LNCAP (cell line): ENCODE measurements around the gene SPATC1L.

Experiments used
- TF ChIP-seq, protein P1 (sequence below): fragments of 450-650 bp; IDR thresholded peaks from 2 replicates; pipeline ENCODE4 v1.5.1; 2017; ENCODE audit warnings: mild to moderate bottlenecking

The SPATC1L gene

DNA sequence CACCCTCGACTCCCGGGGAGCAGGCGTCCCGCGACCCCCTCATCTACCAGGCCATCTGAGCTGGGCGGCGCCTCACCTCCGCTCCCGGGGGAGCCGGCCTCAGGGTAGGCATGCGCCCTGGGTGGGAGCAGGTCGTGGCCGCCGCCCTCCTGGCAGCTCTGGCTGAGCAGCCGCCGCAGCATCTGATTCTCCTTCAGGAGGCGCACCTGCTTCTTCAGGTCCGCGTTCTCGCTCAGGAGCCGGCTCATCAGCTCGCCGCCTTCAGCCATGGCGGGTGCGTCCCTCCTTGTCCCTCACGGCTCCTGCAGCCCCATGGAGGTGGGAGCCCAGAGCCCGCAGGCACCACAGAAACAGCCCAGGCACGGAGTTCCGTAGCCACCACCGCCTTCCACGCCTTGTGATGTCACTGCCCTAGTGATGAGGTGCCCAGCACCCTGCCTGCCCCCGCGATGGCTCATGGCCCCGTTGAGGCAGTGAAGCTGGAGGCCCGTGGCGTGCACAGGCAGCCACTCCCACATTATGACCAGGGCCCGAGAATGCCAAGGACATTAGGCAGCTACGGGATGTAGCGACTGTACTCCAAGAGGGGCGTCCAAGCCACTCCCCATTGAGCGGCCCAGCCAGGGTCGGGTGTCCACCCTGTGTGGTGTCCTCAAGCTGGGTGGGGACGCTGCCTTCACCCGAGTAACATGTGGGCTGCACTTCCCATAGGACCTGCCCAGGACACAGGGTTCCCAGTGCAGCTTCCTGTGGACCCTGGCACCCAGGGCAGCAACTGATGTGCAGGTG is 1.5 kb downstream of the SPATC1L start:
- TF ChIP-seq, protein P1, sequence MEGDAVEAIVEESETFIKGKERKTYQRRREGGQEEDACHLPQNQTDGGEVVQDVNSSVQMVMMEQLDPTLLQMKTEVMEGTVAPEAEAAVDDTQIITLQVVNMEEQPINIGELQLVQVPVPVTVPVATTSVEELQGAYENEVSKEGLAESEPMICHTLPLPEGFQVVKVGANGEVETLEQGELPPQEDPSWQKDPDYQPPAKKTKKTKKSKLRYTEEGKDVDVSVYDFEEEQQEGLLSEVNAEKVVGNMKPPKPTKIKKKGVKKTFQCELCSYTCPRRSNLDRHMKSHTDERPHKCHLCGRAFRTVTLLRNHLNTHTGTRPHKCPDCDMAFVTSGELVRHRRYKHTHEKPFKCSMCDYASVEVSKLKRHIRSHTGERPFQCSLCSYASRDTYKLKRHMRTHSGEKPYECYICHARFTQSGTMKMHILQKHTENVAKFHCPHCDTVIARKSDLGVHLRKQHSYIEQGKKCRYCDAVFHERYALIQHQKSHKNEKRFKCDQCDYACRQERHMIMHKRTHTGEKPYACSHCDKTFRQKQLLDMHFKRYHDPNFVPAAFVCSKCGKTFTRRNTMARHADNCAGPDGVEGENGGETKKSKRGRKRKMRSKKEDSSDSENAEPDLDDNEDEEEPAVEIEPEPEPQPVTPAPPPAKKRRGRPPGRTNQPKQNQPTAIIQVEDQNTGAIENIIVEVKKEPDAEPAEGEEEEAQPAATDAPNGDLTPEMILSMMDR: no peak

GRCh38 chr21:46181953-46182547 is 2.2 kb downstream of the SPATC1L start:
- TF ChIP-seq, protein P1: no peak

DNA sequence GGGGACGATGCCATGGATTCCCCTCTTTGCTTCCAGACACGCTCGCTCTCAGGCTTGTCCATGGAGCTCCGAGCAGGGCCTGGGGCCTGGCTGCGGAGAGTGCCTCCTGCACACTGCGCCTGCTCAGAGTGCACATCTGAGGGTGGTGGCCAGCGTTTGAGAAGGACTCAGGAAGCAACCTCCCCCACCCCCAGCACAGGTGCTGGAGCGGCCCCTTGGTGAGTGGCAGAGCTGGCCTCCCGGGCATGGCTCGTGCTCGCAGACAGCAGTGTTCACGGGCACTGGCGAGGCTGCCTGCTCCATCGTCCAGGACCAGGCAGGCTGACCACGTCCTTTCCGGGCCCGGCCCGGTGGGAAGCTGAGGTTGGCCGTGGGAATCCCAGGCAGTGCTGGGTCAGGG is 2.8 kb downstream of the SPATC1L start:
- TF ChIP-seq, protein P1: no peak

GRCh38 chr21:46180778-46181391 is 3.4 kb downstream of the SPATC1L start:
- TF ChIP-seq, protein P1: no peak

DNA sequence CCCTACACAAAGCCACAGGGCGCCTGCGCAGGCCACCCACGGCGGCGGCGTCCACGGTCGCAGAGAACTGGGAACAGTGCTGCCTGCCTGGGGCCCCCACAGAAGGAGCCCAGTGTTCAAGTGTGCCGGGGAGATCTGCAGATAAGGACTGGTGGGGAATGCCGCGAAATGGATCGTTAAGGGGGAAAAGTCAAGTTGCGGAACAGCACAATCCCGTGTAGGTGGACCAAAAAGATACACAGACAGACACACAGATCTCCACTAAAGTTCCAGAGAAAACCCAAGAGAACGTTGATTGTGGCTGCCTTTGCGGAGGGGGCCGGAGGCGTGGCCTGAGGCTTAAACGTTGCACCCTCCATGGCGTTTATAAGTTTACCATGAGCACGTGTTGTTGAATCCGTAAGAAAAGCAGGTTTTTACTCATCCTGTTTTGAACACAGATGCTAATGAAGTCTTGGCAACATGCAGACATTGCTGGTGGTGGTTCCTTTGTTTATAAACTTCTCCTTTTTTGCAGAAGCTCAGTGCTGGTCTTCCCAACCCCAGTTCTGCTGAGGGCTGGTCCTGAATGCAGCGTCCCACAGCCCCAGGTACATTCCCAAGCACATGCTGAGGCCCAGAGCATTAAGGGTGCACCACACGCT is 4.1 kb downstream of the SPATC1L start:
- TF ChIP-seq, protein P1: no peak

DNA sequence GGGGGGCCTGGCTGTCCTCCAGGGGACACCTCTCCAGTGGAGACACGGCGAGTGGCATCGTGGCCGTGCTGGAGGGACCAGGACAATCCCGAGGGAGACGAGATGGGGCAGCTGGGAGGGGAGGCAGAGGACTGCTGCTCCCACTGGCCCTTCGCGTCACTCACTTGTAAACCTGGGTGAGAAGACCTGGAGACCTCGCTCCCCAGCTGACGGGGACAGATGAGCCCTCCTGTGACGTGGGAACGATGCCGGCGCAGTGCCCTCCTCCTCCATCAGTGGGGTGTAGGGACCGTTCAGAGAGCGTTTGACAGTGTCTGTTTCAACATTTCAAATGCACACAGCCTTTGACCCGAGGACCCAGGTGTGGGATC is 4.6 kb downstream of the SPATC1L start:
- TF ChIP-seq, protein P1: no peak

DNA sequence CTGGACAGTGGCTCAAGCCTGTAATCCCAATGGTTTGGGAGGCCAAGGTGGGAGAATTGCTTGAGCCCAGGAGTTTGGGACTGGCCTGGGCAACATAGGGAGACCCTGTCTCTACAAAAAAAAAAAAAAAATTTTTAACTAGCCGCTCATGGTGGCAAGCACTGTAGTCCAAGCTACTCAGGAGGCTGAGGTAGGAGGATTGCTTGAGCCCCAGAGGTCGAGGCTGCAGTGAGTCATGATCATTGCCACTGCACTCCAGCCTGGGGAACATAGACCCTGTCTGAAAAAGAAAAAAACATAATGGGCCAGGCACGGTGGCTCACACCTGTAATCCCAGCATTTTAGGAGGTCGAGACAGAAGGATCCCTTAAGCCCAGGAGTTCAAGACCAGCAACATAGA is 5.3 kb downstream of the SPATC1L start:
- TF ChIP-seq, protein P1: no peak
